Measurements from ENCODE around the gene SNX19.
A peak's percentile ranks its signal among the peaks of the same experiment; 100 is the strongest.

The SNX19 gene

GRCh38 chr11:130916238-130916855 lies at the start of gene SNX19:
TSS of gene SNX19 (minus strand) at chr11:130916479. CDS start at chr11:130915939, 540 bp downstream.
- H3K4me3 ChIP-seq (ENCODE audit: control insufficient read depth, low read depth, low read length): peak within 1 kb of the TSS; percentile 73
- peak; percentile 70 for TF ChIP-seq CTCF (IDR thresholded peaks at IDR 0.05; ENCODE audit: control insufficient read depth, insufficient read depth, low read depth, low read length, missing control alignments)
- peak; percentile 53 for DNase-seq (ENCODE audit: low read depth)

GRCh38 chr11:130964058-130964792 lies 47.9 kb upstream of the SNX19 start:
- H3K4me3 ChIP-seq (ENCODE audit: control insufficient read depth, low read depth, low read length): no peak overlapping the region
- TF ChIP-seq CTCF (IDR thresholded peaks at IDR 0.05; ENCODE audit: control insufficient read depth, insufficient read depth, low read depth, low read length, missing control alignments): no peak
- no peak for DNase-seq (ENCODE audit: low read depth)

- DNase-seq (ENCODE audit: low read depth): no peak
- no peak overlapping the region for H3K4me3 ChIP-seq (ENCODE audit: control insufficient read depth, low read depth, low read length)
- TF ChIP-seq CTCF (IDR thresholded peaks at IDR 0.05; ENCODE audit: control insufficient read depth, insufficient read depth, low read depth, low read length, missing control alignments): no peak
Measured at GRCh38 chr11:130947889-130948288, 31.6 kb upstream of the SNX19 start.

GRCh38 chr11:130947481-130947880 lies 31.2 kb upstream of the SNX19 start:
- no peak overlapping the region for H3K4me3 ChIP-seq (ENCODE audit: control insufficient read depth, low read depth, low read length)
- DNase-seq (ENCODE audit: low read depth): no peak
- TF ChIP-seq CTCF (IDR thresholded peaks at IDR 0.05; ENCODE audit: control insufficient read depth, insufficient read depth, low read depth, low read length, missing control alignments): no peak

GRCh38 chr11:130947058-130947457 lies 30.8 kb upstream of the SNX19 start:
- no peak for TF ChIP-seq CTCF (IDR thresholded peaks at IDR 0.05; ENCODE audit: control insufficient read depth, insufficient read depth, low read depth, low read length, missing control alignments)
- DNase-seq (ENCODE audit: low read depth): no peak
- no peak overlapping the region for H3K4me3 ChIP-seq (ENCODE audit: control insufficient read depth, low read depth, low read length)

- no peak for TF ChIP-seq CTCF (IDR thresholded peaks at IDR 0.05; ENCODE audit: control insufficient read depth, insufficient read depth, low read depth, low read length, missing control alignments)
- DNase-seq (ENCODE audit: low read depth): peak; percentile 49
- H3K4me3 ChIP-seq (ENCODE audit: control insufficient read depth, low read depth, low read length): no peak overlapping the region
Measured at GRCh38 chr11:130945896-130946295, 29.6 kb upstream of the SNX19 start.
